Measurements from ENCODE around the gene MACC1. TPM values are rescaled to one million over a fixed set of nuclear protein-coding genes. Genes with fewer than 3 reads are reported as not detected.

The MACC1 gene
- total and polyA plus RNA-seq, 9 of the 15 experiments (the other 6 are each of a cell fraction or from before 2014, with no cell fraction given), result 5.9 to 30.2 (median 10.4) TPM

DNA sequence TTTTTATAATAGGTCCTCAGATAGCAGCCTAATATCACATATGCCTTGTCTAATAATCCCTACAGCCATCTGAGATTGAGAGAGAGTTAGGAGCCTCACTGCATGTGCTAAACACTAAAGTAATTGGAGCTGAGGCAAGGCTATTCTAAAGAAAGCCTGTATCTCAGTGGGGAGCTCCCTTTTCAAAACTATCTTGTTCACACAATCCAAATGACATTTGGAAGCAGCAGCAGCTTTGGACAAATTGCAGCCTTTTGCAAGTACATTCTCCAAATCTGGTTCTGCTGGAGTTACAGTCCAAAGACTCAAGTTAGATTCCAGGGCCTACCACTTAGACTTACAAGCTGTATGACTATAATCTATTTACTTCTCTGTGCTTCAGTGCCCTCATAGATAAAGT is 104.5 kb downstream of the MACC1 start:
- Histone ChIP-seq H3K4me2 (ENCODE audit: insufficient read depth, low read length) (no peak overlapping the region), H3K4me3 (no peak overlapping the region), H3K79me2 (ENCODE audit: control insufficient read depth, insufficient read depth, low read length) (no peaks in the 10 kb centered on the region), H3K36me3 (ENCODE audit: control insufficient read depth, insufficient read depth, low read length) (no peaks in the 10 kb centered on the region), H3K9me1 (ENCODE audit: control insufficient read depth, insufficient read depth, low read length) (no peaks in the 10 kb centered on the region), H3K9me3 (replicated peaks; ENCODE audit: control insufficient read depth, insufficient read depth, low read depth, low read length) (no peaks in the 10 kb centered on the region), H3K4me1 (replicated peaks in 1 of 2; ENCODE audit: control insufficient read depth in 2 of 2, insufficient read depth in 2 of 2, low read length in 2 of 2) (no peaks in the 10 kb centered on the region), H3K9ac (ENCODE audit: insufficient read depth in 1 of 2, low read depth in 2 of 2, low read length in 2 of 2) (no peak overlapping the region), H2AFZ (ENCODE audit: low read depth, low read length) (no peak overlapping the region), H3K27ac (ENCODE audit: extremely low read depth, low read depth, low read length) (no peak overlapping the region), H4K20me1 (replicated peaks; ENCODE audit: control insufficient read depth, insufficient read depth, low read length) (no peaks in the 10 kb centered on the region), H3K27me3 (ENCODE audit: control insufficient read depth in 2 of 2, insufficient read depth in 2 of 2, low read length in 2 of 2) (no peaks in the 10 kb centered on the region)
- ChIA-PET CTCF (ENCODE audit: low intra/inter-chr PET ratio) (no interaction called here), POLR2A (interaction anchor here (1.5 kb wide), 1 partner anchor 12 kb away, joined by 3 read pairs; no protein-coding TSS in a partner anchor)
- intact Hi-C loops (cut with micrococcal nuclease) (no loop called here), in situ Hi-C loops (cut with MboI) (no loop called here)
- no peak for ATAC-seq
- DNase-seq (ENCODE audit: extremely low read depth in 1 of 4, low spot score in 3 of 4), result no peak
- FAIRE-seq, result no peak
- no peak for TF ChIP-seq ZNF507 (tag; conservative IDR thresholded peaks at IDR 0.05)
- no peak for TF ChIP-seq ZBTB17 (CRISPR knock-in tag; IDR thresholded peaks at IDR 0.05)
- TF ChIP-seq IFI16 (CRISPR knock-in tag; IDR thresholded peaks at IDR 0.05), result no peak
- TF ChIP-seq ZNF57 (CRISPR knock-in tag; IDR thresholded peaks at IDR 0.05), result no peak
- no peak for TF ChIP-seq ZNF551 (CRISPR knock-in tag; IDR thresholded peaks at IDR 0.05)
- TF ChIP-seq, protein P1, sequence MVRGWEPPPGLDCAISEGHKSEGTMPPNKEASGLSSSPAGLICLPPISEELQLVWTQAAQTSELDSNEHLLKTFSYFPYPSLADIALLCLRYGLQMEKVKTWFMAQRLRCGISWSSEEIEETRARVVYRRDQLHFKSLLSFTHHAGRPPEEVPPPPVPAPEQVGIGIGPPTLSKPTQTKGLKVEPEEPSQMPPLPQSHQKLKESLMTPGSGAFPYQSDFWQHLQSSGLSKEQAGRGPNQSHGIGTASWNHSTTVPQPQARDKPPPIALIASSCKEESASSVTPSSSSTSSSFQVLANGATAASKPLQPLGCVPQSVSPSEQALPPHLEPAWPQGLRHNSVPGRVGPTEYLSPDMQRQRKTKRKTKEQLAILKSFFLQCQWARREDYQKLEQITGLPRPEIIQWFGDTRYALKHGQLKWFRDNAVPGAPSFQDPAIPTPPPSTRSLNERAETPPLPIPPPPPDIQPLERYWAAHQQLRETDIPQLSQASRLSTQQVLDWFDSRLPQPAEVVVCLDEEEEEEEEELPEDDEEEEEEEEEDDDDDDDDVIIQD (CRISPR knock-in tag; IDR thresholded peaks at IDR 0.05), result no peak
- TF ChIP-seq POLR2AphosphoS5 (IDR thresholded peaks at IDR 0.05; ENCODE audit: control insufficient read depth, insufficient read depth, low read depth, low read length), result no peak
- TF ChIP-seq SREBF2 (CRISPR knock-in tag; IDR thresholded peaks at IDR 0.05), result no peak
- TF ChIP-seq GATAD2A (IDR thresholded peaks at IDR 0.05), result no peak
- BruUV-seq (replicated peaks), result no TSS peak
